HepG2 (cell line): ENCODE results near the gene DGKB.

ENCODE experiments used
- ESRRA ChIP-seq: sonication (generic); formaldehyde crosslinking; IDR thresholded peaks from 2 replicates; pipeline ENCODE4 v1.5.1; 2020; ENCODE audit warnings: mild to moderate bottlenecking, low read depth, missing genetic modification reagents
- MYC ChIP-seq: sonication (generic); formaldehyde crosslinking; IDR thresholded peaks from 2 replicates; pipeline ENCODE4 v1.9.0; 2021; ENCODE audit warnings: missing genetic modification reagents, borderline replicate concordance
- POLR2A ChIP-seq, 2 experiments: IDR thresholded peaks; 2 replicates each; pipeline ENCODE4 v1.6.1; 2011; ENCODE audit warnings: low read depth in 2 of 2, low read length in 2 of 2, mild to moderate bottlenecking in 1 of 2, moderate library complexity in 1 of 2; ENCODE audit not compliant: insufficient read depth in 1 of 2
- ZSCAN30 ChIP-seq: sonication (generic); formaldehyde crosslinking; IDR thresholded peaks from 2 replicates; pipeline ENCODE4 v1.5.0; 2020; ENCODE audit warnings: mild to moderate bottlenecking, missing genetic modification reagents

GRCh38 chr7:14871880-14872279 is 30.7 kb downstream of the DGKB start:
- TF ChIP-seq ESRRA (CRISPR knock-in tag) (no peak), MYC (CRISPR knock-in tag) (no peak), POLR2A (IDR thresholded peaks at IDR 0.05; ENCODE audit: insufficient read depth in 1 of 2, low read depth in 2 of 2, low read length in 2 of 2) (no peak), ZSCAN30 (CRISPR knock-in tag) (no peak)
